Loucy (cell line): ENCODE measurements around the gene TBC1D22A.

Experiments
- H2AFZ ChIP-seq: fragments of 200-600 bp; sonication (generic); 2 replicates; pipeline ENCODE4 v1.6.0; 2016; ENCODE audit warnings: antibody characterized with exemption, mild to moderate bottlenecking, low read length, moderate library complexity
- H3F3A ChIP-seq: fragments of 200-600 bp; 2 replicates; pipeline ENCODE4 v1.6.0; 2016; ENCODE audit warnings: antibody characterized with exemption, low read depth, mild to moderate bottlenecking
- H3K27me3 ChIP-seq: fragments of 200-600 bp; sonication (generic); 2 replicates; pipeline ENCODE4 v1.6.1; 2014; ENCODE audit warnings: low read length, mild to moderate bottlenecking; ENCODE audit not compliant: insufficient read depth, poor library complexity, severe bottlenecking
- H3K36me3 ChIP-seq: fragments of 200-600 bp; sonication (generic); 2 replicates; pipeline ENCODE4 v1.6.1; 2016; ENCODE audit warnings: low read length; ENCODE audit not compliant: insufficient read depth
- H3K4me1 ChIP-seq: fragments of 200-600 bp; sonication (generic); 2 replicates; pipeline ENCODE4 v1.5.1; 2014; ENCODE audit warnings: low read length, mild to moderate bottlenecking; ENCODE audit not compliant: insufficient read depth, poor library complexity, severe bottlenecking
- H3K4me2 ChIP-seq: fragments of 200-600 bp; sonication (generic); 2 replicates; pipeline ENCODE4 v1.6.0; 2014; ENCODE audit warnings: antibody characterized with exemption, low read length, low read depth, mild to moderate bottlenecking; ENCODE audit not compliant: poor library complexity, severe bottlenecking
- H3K4me3 ChIP-seq: fragments of 200-600 bp; sonication (generic); 2 replicates; pipeline ENCODE4 v1.5.1; 2014; ENCODE audit warnings: low read length, mild to moderate bottlenecking, mixed read lengths; ENCODE audit not compliant: poor library complexity, severe bottlenecking
- H3K79me2 ChIP-seq: fragments of 200-600 bp; sonication (generic); 2 replicates; pipeline ENCODE4 v1.6.1; 2014; ENCODE audit warnings: low read length; ENCODE audit not compliant: insufficient read depth
- H3K9ac ChIP-seq: fragments of 200-600 bp; sonication (generic); 2 replicates; pipeline ENCODE4 v1.6.0; 2014; ENCODE audit warnings: mild to moderate bottlenecking, low read depth, low read length, moderate library complexity; ENCODE audit not compliant: poor library complexity, severe bottlenecking
- H3K9me2 ChIP-seq: fragments of 200-600 bp; sonication (generic); replicated peaks from 2 replicates; pipeline ENCODE4 v1.6.1; 2016; ENCODE audit warnings: low read depth, low read length, mixed read lengths
- H3K9me3 ChIP-seq: fragments of 200-600 bp; sonication (generic); 2 replicates; pipeline ENCODE4 v1.6.1; 2014; ENCODE audit warnings: mild to moderate bottlenecking, antibody characterized with exemption, low read length, low read depth; ENCODE audit not compliant: insufficient read depth
- H4K20me1 ChIP-seq: fragments of 200-600 bp; sonication (generic); 2 replicates; pipeline ENCODE4 v1.6.0; 2014; ENCODE audit warnings: antibody characterized with exemption, low read length, mild to moderate bottlenecking; ENCODE audit not compliant: insufficient read depth, poor library complexity, severe bottlenecking
- CTCF ChIP-seq: fragments of 200-600 bp; sonication (generic); conservative IDR thresholded peaks from 2 replicates; pipeline ENCODE4 v1.5.1; 2014; ENCODE audit warnings: mild to moderate bottlenecking, antibody characterized with exemption, low read length
- EZH2phosphoT487 ChIP-seq: fragments of 200-600 bp; IDR thresholded peaks from 2 replicates; pipeline ENCODE4 v1.6.1; 2018; ENCODE audit warnings: antibody characterized with exemption, mild to moderate bottlenecking, moderate library complexity, borderline replicate concordance

The TBC1D22A gene

DNA sequence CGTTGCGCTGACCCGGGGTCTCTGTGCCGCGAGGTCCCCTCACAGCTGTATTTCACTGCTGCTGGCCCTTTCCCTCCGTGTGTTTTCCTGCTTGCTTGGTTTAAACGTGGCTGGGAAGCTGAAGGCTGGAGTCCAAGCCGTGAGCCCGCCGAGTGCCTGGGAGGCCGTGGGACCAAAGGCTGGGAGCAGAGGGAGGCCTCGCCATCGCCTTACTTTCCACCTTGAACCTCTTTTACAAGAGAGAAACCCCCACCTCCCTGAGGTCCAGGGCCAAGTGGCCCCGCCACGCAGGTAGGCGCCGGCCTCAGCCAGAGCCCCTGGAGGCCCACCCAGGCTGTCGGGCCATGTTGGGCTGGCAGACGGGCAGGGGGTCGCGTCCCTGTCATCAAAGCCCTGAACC lies 411.6 kb downstream of the TBC1D22A start:
- Histone ChIP-seq H3K4me2 (no peak overlapping the region), H3K9me3 (no peaks in the 10 kb centered on the region), H3K27me3 (no peaks in the 10 kb centered on the region), H3K9ac (no peak overlapping the region), H3K9me2 (no peaks in the 10 kb centered on the region), H3F3A (no peaks in the 10 kb centered on the region), H3K4me1 (no peaks in the 10 kb centered on the region), H2AFZ (no peak overlapping the region), H3K79me2 (no peaks in the 10 kb centered on the region), H4K20me1 (no peaks in the 10 kb centered on the region), H3K4me3 (no peak overlapping the region), H3K36me3 (peaks cover 10% of the 10 kb centered on the region; the same call in 1 of the 2 replicates)
- TF ChIP-seq CTCF: no peak

DNA sequence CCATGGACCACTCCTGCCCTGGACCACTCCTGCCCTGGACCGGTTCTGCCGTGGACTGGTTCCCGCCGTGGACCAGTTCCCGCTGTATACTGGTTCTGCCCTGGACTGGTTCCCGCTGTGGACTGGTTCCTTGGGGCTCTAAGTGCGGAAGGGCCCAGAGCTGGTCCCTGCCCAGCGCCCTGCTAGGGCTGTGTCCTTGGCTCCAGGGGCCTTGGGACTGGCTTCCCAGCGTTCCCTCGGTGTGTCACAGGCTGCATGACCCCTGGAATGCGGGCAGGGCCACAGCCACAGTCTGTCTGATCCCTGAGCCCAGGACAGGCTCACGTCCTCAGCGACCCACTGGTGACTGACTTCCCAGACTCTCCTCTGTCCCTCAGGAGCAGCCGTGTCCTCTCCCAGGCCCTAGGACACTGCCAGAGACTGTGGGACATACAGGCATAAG lies 412.2 kb downstream of the TBC1D22A start:
- H3K4me3 ChIP-seq: no peak overlapping the region
- no peaks in the 10 kb centered on the region for H4K20me1 ChIP-seq
- no peaks in the 10 kb centered on the region for H3F3A ChIP-seq
- H3K79me2 ChIP-seq: no peaks in the 10 kb centered on the region
- H3K36me3 ChIP-seq: peaks cover 10% of the 10 kb centered on the region; the same call in 1 of the 2 replicates
- H3K27me3 ChIP-seq: no peaks in the 10 kb centered on the region
- H3K9me2 ChIP-seq: no peaks in the 10 kb centered on the region
- TF ChIP-seq CTCF: no peak
- TF ChIP-seq EZH2phosphoT487: no peak
- no peak overlapping the region for H2AFZ ChIP-seq
- H3K4me2 ChIP-seq: no peak overlapping the region
- no peak overlapping the region for H3K9ac ChIP-seq
- H3K4me1 ChIP-seq: no peaks in the 10 kb centered on the region
- no peaks in the 10 kb centered on the region for H3K9me3 ChIP-seq

GRCh38 chr22:47175151-47176025 lies 412.9 kb downstream of the TBC1D22A start:
- no peaks in the 10 kb centered on the region for H3K9me2 ChIP-seq
- no peaks in the 10 kb centered on the region for H3K4me1 ChIP-seq
- no peak overlapping the region for H3K9ac ChIP-seq
- no peak overlapping the region for H3K4me3 ChIP-seq
- H3F3A ChIP-seq: no peaks in the 10 kb centered on the region
- peaks cover 10% of the 10 kb centered on the region; the same call in 1 of the 2 replicates for H3K36me3 ChIP-seq
- TF ChIP-seq EZH2phosphoT487 (no peak), CTCF (no peak)
- no peaks in the 10 kb centered on the region for H3K9me3 ChIP-seq
- no peaks in the 10 kb centered on the region for H4K20me1 ChIP-seq
- no peak overlapping the region for H3K4me2 ChIP-seq
- H2AFZ ChIP-seq: no peak overlapping the region
- no peaks in the 10 kb centered on the region for H3K79me2 ChIP-seq
- H3K27me3 ChIP-seq: no peaks in the 10 kb centered on the region
